Left kidney (tissue), 8 donors: ENCODE results near the gene C2orf49. TPM values are rescaled to one million over a fixed set of nuclear protein-coding genes. Genes with fewer than 3 reads are reported as not detected.

Source experiments
- DNase-seq: peaks from one replicate; pipeline ENCODE4 v3.0.0-alpha.2; 2013
- long read RNA-seq, 8 donors: transcript quantifications; one replicate each; lab custom pipeline, GENCODE V29; 2026
- polyA plus RNA-seq: library from polyadenylated mRNA; unstranded; fragments of 120-200 nt; gene quantifications from one replicate; pipeline ENCODE4 v1.2.1, GENCODE V29; 2013; ENCODE audit not compliant: insufficient read length

The C2orf49 gene
- polyA plus RNA-seq: 28.6 TPM
- long read RNA-seq, donor 1, full-length matches to known transcripts: 3 of 3 reads
- long read RNA-seq, donor 1, partial matches to known transcripts: 0 of 3 reads
- long read RNA-seq, donor 1, other reads (novel, unspliced or antisense): 0 of 3 reads
- long read RNA-seq, donor 2, full-length matches to known transcripts: 4 of 4 reads
- long read RNA-seq, donor 2, partial matches to known transcripts: 0 of 4 reads
- long read RNA-seq, donor 2, other reads (novel, unspliced or antisense): 0 of 4 reads
- long read RNA-seq, donor 3, full-length matches to known transcripts: 2 of 2 reads
- long read RNA-seq, donor 3, partial matches to known transcripts: 0 of 2 reads
- long read RNA-seq, donor 3, other reads (novel, unspliced or antisense): 0 of 2 reads
- long read RNA-seq, donor 4, full-length matches to known transcripts: 1 of 1 reads
- long read RNA-seq, donor 4, partial matches to known transcripts: 0 of 1 reads
- long read RNA-seq, donor 4, other reads (novel, unspliced or antisense): 0 of 1 reads
- long read RNA-seq, donor 5, full-length matches to known transcripts: 12 of 12 reads
- long read RNA-seq, donor 5, partial matches to known transcripts: 0 of 12 reads
- long read RNA-seq, donor 5, other reads (novel, unspliced or antisense): 0 of 12 reads
- long read RNA-seq, donor 6, full-length matches to known transcripts: 8 of 14 reads
- long read RNA-seq, donor 6, partial matches to known transcripts: 6 of 14 reads
- long read RNA-seq, donor 6, other reads (novel, unspliced or antisense): 0 of 14 reads
- long read RNA-seq, donor 7, full-length matches to known transcripts: 11 of 11 reads
- long read RNA-seq, donor 7, partial matches to known transcripts: 0 of 11 reads
- long read RNA-seq, donor 7, other reads (novel, unspliced or antisense): 0 of 11 reads
- long read RNA-seq, donor 8, full-length matches to known transcripts: 5 of 5 reads
- long read RNA-seq, donor 8, partial matches to known transcripts: 0 of 5 reads
- long read RNA-seq, donor 8, other reads (novel, unspliced or antisense): 0 of 5 reads

DNA sequence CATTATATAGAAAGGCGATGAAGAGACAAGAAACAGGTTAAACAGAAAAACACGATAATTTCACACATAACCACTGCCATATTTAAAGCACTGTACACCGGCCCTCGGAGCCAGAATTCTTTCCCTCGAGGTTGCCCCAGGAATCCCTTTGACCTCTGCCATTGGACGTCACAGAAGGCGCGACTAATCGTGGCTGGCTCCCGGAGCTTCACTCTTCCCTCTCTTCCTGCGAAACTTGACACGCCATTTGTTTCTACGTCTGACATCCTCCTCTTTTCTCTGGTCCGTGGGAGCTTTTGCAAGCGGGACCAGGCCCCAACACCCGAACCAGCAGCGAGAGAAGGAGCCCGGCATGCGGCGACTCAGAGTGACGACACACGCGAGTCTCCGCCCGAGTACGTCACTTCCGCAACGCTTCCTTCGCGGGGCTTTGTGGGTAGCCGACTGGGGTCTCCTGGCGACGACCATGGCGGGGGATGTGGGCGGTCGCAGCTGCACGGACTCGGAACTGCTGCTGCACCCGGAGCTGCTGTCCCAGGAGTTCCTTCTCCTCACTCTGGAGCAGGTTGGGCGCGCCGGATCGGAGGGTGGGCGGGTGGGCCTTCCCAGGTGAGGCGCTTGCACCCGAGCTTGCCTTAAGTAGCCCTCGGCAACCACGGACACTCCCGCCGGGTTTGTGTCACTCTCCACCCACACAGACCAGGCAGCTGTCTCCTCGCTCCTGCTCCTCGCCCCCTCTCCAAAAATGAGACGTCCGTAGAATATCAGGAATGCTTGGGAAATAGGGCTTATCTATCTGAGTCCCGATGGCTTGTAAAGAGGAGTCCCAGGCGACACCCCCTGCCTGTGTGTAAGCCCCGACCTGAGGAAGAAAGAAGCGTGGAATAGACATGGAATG, at the start of gene C2orf49:
Gene C2orf49, plus strand, starts transcription at position 419 of the 898 bp plus-strand sequence. Its CDS starts 48 bp downstream, at position 467.
- DNase-seq: peak; percentile 94

DNA sequence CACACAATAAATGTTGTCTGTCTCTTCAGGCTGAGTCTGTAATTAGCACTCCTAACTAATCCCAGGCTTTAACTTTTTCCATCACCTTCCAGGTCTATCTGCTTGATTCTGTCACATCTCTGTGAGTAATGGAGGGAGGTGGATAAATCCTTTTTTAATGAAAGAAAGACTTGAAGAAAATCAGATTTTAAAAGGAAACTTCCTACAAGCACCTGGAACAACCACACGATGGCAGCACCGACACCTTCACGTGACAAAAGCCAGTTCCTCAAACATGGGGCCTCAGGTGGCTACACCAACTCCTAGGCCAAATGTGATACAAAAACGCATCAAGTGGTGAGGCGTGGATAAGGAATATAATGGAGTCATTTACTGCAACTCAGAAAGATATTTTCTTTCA, 49.6 kb upstream of the C2orf49 start:
- no peak for DNase-seq

DNA sequence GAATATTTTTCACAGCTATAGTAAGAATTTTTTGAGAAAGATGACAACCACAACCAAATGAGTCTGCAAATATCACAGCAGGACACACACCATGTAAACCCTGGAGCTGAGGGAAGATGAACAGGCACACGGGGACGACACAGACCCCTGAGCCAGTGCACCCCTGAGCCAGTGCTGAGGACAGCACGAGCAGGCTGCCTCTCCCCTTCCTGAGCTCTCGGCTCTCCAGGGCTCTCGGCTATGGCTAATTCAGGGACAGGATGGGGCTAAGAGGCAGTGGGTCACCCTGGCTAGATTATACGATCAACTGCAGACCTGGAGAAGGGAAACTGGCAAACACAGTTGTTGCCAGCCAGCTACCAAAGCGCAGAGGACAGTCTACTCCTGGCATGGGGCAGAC, 49.2 kb upstream of the C2orf49 start:
- DNase-seq: no peak

- no peak for DNase-seq
These were observed 46.2 kb upstream of the C2orf49 start for GRCh38 chr2:105290981-105291660.

- DNase-seq: no peak
These were observed 45.4 kb upstream of the C2orf49 start for GRCh38 chr2:105291981-105292380.

DNA sequence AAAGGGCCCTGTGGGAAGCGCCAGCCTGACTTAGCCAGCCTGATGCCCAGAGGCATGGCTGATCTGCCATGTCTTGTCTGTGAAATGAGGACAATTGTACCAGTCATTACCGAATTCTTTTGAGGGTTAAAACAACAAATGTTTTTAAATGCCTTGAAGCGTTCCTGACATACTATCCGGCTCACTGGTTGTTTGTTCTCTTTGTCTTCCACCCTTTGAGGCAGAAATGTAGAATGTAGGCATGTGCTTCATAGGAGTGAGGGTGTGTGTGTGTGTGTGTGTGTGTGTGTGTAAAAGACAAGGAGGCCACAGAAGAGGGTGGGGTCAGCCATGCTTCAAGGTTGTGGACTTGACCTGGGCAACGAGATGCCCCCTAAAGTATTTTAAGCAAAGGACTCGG, 43.3 kb upstream of the C2orf49 start:
- no peak for DNase-seq

DNA sequence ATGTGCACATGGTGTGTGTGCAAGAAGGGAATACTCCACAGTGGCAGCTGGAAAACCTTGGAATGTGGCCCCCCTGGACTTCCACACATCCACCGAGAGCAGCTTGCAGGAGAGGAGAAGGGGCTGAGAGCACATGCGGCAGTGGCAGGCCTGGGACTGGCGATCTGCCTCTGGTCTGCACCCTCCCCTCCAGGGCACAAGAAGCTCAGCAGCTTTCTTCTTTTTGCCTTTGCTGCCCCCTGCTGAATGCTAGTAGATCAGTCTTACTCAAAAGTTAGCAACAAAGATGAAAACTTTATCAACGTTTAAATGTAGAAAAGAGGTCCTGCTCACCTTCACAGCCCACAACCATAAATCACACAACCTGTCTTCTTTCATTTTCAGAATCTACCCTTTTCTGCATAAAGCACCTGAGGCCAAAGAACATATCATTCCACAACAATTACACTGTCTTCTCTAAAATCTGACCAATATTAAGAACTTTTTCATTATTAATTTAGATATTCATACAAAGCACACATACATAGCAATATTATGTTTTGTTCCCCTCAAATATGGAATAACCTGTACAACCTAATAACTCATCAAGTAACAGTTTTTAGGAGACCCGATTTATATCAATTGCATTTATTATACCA, 42.4 kb upstream of the C2orf49 start:
- DNase-seq: peak; percentile 72

DNA sequence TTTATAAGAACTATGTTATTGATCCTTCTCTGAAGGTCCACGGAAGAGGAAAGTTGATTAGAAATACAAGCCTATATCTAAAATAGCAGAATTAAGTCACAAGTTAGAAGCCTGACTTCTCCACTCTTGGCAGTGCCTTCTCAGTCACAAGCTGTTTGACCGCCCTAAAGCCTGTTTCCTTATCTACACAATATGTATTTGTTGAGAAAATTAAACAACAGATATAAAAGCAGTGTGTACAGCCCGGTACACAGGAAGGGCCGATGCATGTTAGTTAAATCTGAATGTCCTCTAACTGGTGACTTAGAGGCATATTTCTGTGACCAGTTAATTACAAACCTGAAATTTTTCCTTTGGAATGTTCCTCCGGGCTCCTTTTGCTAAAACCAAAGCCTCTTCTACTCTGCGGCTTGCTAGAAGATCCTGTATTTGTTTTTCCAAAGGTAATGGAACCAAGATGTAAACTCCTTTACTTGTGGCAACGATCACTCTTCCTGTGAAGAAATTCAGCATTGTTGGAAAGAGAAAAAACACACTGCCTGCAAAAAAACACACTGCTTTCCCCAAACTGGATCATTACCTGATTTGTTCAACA, 41.2 kb upstream of the C2orf49 start:
- DNase-seq: no peak

DNA sequence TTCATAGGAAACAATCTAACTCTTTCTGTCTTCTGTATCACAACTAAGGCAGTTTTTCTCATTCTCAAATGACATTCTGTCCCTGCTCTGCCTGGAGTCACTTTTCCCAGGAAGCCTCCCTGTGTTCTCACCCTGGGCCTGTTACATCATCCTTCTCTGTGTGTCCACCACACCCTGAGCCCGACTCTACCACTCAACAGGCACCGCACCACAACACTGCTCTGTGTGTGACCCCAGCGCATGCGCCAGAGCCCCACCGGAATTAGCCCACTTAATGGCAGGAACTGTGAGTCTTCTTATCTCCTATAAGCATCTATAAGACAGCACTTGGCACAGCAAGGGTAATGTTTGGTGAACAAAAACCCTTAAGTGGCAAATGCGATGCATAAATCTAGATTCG, 40.1 kb upstream of the C2orf49 start:
- no peak for DNase-seq

GRCh38 chr2:105298017-105298416, 39.3 kb upstream of the C2orf49 start:
- no peak for DNase-seq

- no peak for DNase-seq
These were observed 38.0 kb upstream of the C2orf49 start for GRCh38 chr2:105299290-105299689.

DNA sequence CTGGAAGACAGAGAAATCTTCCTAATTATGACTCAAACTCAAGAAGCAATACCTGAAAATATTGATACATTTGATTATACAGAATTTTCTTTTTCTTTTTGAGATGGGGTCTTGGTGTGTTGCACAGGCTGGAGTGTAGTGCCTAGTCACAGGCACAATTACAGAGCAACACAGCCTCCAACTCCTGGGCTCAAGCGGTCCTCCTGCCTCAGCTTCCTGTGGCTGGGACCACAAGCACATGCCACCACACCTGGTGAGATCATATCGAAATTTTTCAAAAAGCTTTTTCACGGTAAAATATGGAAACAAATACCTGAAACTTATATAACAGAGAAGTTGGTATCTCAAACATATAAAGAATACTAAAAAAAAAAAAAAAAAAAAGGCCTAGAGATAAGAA, 35.7 kb upstream of the C2orf49 start:
- DNase-seq: no peak

GRCh38 chr2:105307146-105307545, 30.2 kb upstream of the C2orf49 start:
- DNase-seq: no peak

DNA sequence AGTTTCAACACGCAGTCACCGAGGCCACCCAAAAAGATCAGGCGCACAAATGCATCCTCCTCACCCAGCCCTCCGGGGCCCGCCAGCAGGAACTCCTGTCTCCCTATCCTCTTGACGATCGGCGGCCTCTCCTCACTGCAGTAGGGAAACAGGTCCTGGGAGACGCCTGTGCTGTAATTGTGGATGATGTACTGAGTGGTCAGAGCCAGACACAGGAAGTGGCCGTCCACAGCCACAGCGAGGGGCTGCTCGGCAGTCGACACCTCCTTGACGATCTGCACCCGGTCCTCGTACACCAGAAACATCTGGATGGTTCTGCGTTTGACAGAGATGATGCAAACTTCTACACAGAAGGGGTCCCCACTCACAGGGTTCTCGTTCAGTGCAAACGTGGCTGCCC, 29.8 kb upstream of the C2orf49 start:
- no peak for DNase-seq

DNA sequence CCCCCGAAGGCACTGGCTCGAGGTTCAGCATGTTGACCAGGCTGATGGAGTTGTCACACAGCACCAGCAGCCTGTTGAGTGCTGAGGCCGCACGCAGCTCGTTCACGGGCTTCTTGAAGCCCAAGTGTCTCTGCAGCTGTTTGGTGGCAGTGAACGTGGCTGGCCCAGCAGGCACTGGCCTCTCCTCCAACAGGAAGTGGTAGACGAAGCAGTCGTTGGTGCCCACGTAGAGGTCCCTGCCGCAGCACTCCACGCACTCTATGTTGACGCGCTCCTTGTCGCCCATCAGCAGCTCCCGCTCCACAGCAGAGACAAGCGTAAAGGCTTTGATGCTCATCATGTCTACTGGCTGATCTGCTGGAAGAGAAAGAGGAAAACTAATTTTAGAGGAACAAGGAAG, 29.4 kb upstream of the C2orf49 start:
- no peak for DNase-seq

DNA sequence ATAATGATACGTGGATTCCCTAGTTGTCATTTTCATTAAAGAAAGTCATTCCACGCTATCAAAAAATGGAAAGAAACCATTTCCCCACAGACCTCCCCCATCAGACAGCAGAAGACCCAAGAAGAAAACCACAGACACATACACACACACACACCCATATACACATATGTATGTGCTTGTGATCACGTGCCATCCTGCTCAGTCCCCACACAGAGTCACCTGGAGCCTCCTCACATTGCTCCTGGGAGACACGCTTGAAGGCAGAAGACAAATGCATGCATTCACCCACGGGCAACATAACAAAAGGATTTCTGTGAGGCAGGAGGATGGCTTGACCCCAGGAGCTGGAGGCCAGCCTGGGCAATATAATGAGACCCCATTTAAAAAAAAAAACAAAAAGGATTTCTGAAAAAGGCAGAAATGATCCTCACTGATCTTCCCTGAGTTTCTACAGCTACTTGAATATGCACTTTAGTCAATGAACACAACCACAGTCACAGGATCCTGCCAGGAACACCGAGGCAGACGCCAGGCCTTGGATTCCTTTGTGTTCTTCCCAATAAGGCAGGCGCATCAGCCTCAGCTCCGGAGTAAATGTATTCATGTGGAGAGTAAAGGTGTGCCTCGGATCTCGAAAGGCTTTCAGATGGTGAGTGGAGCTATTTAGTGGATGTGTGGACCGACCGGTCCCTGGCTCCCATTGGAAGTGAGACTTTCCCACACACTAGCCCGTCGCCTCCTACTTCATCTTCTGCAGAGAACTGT, 28.8 kb upstream of the C2orf49 start:
- DNase-seq: no peak

GRCh38 chr2:105309147-105309545, 28.2 kb upstream of the C2orf49 start:
- no peak for DNase-seq

DNA sequence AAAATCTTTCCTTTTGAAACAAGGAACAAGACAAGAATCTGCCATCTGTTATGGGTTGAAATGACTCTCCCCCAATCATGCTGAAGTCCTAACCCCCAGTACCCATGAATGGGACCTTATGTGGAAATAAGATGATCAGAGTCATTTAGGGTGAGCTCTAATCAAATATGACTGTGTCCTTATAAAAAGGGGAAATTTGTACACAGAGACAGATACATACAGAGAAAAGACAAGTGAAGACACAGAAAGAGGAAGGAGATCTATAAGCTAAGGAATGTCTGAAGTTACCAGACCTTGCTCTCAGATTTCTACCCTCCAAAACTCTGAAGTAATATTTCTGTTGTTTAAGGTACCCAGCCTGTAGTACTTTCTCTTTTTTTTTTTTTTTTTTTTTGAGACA, 23.5 kb upstream of the C2orf49 start:
- DNase-seq: no peak

DNA sequence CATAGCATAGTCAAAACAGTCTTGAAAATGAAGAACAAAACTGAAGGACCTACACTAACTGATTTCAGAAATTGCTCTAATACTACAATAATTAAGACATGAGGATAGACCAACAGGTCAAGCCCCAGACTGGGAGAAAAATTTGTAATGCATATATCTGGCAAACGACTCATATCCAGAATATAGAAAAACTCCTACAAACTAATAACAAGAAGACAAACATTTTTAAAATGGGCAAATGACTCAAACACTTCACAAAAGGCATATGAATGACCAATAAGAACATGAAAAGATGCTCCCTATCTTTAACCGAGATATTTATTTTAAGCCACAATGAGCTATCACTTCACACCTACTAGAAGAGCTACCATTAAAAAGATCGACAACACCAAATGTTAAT, 22.0 kb upstream of the C2orf49 start:
- DNase-seq: no peak
